Heart right ventricle (tissue), 16 donors: ENCODE measurements around the gene DIS3L2. TPM values are rescaled to one million over a fixed set of nuclear protein-coding genes. Genes with fewer than 3 reads are reported as not detected.

Experiments
- ATAC-seq, 8 donors: fragments of 200-7000 bp; cut with Tn5 transposase; one replicate each; pipeline ENCODE4 v1.9.1; 2020; ENCODE audit warnings: mild to moderate bottlenecking in 8 of 8, moderate library complexity in 8 of 8, moderate number of reproducible peaks in 1 of 8
- DNase-seq, 2 donors: peaks; one replicate each; pipeline ENCODE4 v3.0.0-alpha.2; 2020
- H3K27ac ChIP-seq, 10 donors: fragments of 200-600 bp; sonication (generic) in 2 of 10; one replicate each; pipeline versions ENCODE4 v1.5.0 to v1.8.0; 2020 to 2022; ENCODE audit warnings: mild to moderate bottlenecking in 3 of 10
- H3K27me3 ChIP-seq, 7 donors: fragments of 200-600 bp; one replicate each; pipeline ENCODE4 v1.8.0; 2021 to 2022; ENCODE audit warnings: mild to moderate bottlenecking in 2 of 7
- H3K36me3 ChIP-seq, 9 donors: fragments of 200-600 bp; sonication (generic) in 1 of 9; one replicate each; pipeline versions ENCODE4 v1.5.0 to v1.8.0; 2020 to 2022; ENCODE audit warnings: mild to moderate bottlenecking in 2 of 9
- H3K4me1 ChIP-seq, 9 donors: fragments of 200-600 bp; sonication (generic) in 1 of 9; one replicate each; pipeline versions ENCODE4 v1.5.0 to v1.8.0; 2020 to 2022; ENCODE audit warnings: mild to moderate bottlenecking in 4 of 9
- H3K4me3 ChIP-seq, 10 donors: fragments of 200-600 bp; sonication (generic) in 2 of 10; one replicate each; pipeline versions ENCODE4 v1.5.0 to v1.8.0; 2020 to 2022; ENCODE audit warnings: mild to moderate bottlenecking in 7 of 10, moderate library complexity in 2 of 10
- H3K9me3 ChIP-seq, 11 donors: fragments of 200-600 bp in 10 of 11; sonication (generic) in 2 of 11; one replicate each; pipeline versions ENCODE4 v1.5.0 to v1.8.0; 2013 to 2022; ENCODE audit warnings: mild to moderate bottlenecking in 2 of 11, control low read depth in 1 of 11, moderate library complexity in 1 of 11
- WGBS, 2 donors: extraction: QIAGEN DNeasy Blood & Tissue Kit; methylation state at CpG; one replicate each; pipeline ENCODE4 v1.1.7; 2013; ENCODE audit warnings: inconsistent platforms in 1 of 2; 5-methylcytosine and 5-hydroxymethylcytosine counted together
- intact Hi-C, 10 donors: fragments of 100-400 bp; cut with DNase I; formaldehyde crosslinking; loops; one replicate each; pipeline versions ENCODE4 v1.11.1 to v1.14.2; 2022
- polyA plus RNA-seq, 2 donors: library from polyadenylated mRNA; stranded (reverse); fragments of 200-250 nt; gene quantifications; one replicate each; pipeline ENCODE4 v1.2.3, GENCODE V29; 2013
- total RNA-seq, 10 donors: library from RNA; stranded (reverse); fragmentation: NEBNext Ultra II Directional in 3 of 10; extraction: Animal tissue kit (Norgen Biotek cat#: 25700) in 3 of 10; gene quantifications; one replicate each; pipeline versions ENCODE4 v1.2.1 to v1.2.4, GENCODE V29; 2021 to 2023
- TF ChIP-seq, protein P1 (sequence below), 9 donors: fragments of 200-600 bp; sonication (generic) in 2 of 9; IDR thresholded peaks; one replicate each; pipeline versions ENCODE4 v1.5.0 to v1.8.0; 2021 to 2022; ENCODE audit warnings: antibody characterized with exemption in 9 of 9, mild to moderate bottlenecking in 5 of 9, moderate library complexity in 1 of 9
- donor health status: Arrhythmogenic right ventricular cardiomyopathy.
- donor health status: ischemic (EF 13 %, LVEDD 7.1; RV severe dilation, severe dysfunction).
- donor health status: healthy with polysubstance abuse.
- donor health status: DM: no; HTN: yes; CAD: no.
- donor health status: DM: no; HTN: no; CAD: no.
- donor health status: ischemic (EF 25% LVEDD 6.9; RV normal size, moderate dysfunction).
- donor health status: ischemic (EF 25% LVEDD 5.7; RV mildly dilated, moderate dysfunction).
- donor health status: healthy.
- donor health status: DM: yes; HTN: yes; CAD: no.
- donor health status: Ischemic cardiomyopathy.
- donor health status: ischemic (EF 35%, LVEDD 5.7; RV mildly dilated, moderate dysfunction).
- donor health status: nonischemic (EF 11% LVEDD 7.7; RV severe dilation, severe dysfunction).
- donor health status: DM: yes; HTN: yes; CAD: no.
- donor health status: PGD.
- donor health status: ischemic (EF 29% LVEDD 5.4; RV normal size, mild dysfunction).
- donor health status: nonischemic (EF 23%, LVEDD 6.1; RV moderate dilation, normal function).

DIS3L2 gene
- total and polyA plus RNA-seq, 12 donors: 9.5 to 24.5 (median 18.5) TPM

DNA sequence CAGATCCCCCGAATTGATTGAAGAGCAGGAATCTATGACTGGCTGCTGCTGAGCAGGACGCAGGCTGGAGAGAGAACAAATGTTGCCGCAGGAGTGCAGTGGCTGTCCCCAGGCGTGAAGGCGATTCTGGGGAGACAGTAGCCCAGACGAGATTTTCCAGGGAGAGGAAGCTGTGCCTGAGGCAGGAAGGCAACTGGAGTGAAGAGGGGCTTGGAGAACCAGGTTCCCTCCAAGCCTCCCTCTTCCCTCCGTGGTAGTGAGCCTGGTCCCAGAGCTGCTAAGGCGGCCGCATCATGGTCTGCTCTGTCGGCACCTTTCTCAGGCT lies 34.0 kb upstream of the DIS3L2 start:
- WGBS, 2 donors: 53 to 56% methylated on average over 10 of the region's 10 CpGs
- Histone ChIP-seq H3K9me3 (no peaks in the 10 kb centered on the region), H3K4me1 (peaks cover 8 to 40% (median 27%) of the 10 kb centered on the region in 9 donors), H3K27me3 (peaks cover 14 to 81% (median 76%) of the 10 kb centered on the region in 7 donors), H3K4me3 (no peak overlapping the region), H3K36me3 (no peaks in the 10 kb centered on the region), H3K27ac (no peak overlapping the region)
- intact Hi-C loops: loop anchor here in 9 of 10 donors (2.0 to 10.0 kb wide), 6 partner anchors 210 to 510 kb away; no protein-coding TSS in a partner anchor
- DNase-seq (no peak), ATAC-seq (no peak)
- TF ChIP-seq, protein P1, sequence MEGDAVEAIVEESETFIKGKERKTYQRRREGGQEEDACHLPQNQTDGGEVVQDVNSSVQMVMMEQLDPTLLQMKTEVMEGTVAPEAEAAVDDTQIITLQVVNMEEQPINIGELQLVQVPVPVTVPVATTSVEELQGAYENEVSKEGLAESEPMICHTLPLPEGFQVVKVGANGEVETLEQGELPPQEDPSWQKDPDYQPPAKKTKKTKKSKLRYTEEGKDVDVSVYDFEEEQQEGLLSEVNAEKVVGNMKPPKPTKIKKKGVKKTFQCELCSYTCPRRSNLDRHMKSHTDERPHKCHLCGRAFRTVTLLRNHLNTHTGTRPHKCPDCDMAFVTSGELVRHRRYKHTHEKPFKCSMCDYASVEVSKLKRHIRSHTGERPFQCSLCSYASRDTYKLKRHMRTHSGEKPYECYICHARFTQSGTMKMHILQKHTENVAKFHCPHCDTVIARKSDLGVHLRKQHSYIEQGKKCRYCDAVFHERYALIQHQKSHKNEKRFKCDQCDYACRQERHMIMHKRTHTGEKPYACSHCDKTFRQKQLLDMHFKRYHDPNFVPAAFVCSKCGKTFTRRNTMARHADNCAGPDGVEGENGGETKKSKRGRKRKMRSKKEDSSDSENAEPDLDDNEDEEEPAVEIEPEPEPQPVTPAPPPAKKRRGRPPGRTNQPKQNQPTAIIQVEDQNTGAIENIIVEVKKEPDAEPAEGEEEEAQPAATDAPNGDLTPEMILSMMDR (IDR thresholded peaks at IDR 0.05): no peak

DNA sequence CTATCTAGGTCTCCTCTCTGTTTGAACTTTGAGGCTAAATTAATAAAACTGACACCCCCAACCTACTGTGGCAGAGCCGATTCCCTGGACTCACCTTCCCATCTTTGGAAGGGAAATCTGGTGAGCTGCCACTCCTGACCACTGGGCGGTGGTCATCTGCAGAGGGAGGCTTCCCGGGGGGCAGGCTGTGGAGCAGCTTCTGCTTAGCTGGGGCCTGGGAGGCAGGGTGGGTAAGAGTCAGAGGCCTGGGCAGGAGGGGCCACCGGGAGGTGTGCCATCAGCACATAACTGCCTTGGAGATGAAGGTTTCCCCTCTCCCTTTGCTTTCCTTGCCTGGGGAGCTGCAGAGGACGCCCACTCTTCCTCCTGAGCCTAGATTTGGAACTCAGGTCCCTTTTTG lies 33.0 kb upstream of the DIS3L2 start:
- ATAC-seq: no peak
- H3K27me3 ChIP-seq: peaks cover 14 to 71% (median 67%) of the 10 kb centered on the region in 7 donors
- WGBS, 2 donors: 70 to 75% methylated on average over 5 of the region's 5 CpGs

DNA sequence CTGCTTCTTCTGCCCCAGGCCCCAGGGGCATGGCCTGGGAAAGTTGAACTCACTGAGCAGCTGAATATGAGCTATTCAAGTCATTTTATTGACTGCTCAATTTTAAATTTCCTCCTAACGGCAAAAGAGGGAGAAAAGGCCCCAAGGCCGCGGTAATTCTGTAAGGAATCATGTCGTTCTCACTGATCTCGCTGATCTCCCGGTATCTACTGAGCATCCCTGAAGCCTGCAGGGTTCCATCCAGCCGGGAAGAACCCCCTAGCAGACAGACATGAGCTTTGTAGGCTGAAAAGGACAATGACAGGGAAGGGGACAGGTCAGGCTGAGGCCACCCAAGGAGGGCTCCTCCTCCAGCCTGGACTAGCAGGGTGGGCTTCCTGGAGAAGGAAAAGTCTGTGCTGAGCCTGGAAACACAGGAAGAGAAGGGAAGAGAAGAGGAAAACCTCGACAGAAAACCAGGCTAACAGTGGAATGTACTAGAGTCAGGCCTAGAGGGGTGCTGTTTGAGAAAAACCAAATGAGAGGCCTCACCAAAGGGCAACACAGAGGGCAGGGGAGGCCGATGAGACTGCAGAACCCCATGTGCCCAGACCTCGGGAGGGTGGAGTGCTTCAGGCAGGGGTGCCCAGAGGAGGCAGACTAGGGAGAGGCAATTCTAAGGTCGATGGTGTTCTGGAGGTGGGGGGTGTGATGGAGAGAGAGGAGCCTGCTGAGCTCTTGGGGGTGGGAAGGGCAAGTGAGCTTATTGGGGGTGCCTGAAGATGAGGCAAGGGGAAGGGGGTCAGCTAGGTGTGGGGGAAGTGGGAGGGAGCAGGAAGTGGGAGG lies 32.4 kb upstream of the DIS3L2 start:
- WGBS, 2 donors: 81 to 86% methylated on average over 11 of the region's 11 CpGs

More for the DNA sequence above, 33.0 kb upstream of the DIS3L2 start:
- Histone ChIP-seq H3K27ac (no peak overlapping the region), H3K36me3 (no peaks in the 10 kb centered on the region), H3K4me3 (no peak overlapping the region), H3K4me1 (peaks cover 8 to 48% (median 27%) of the 10 kb centered on the region in 9 donors), H3K9me3 (no peaks in the 10 kb centered on the region)
- no peak for DNase-seq
- TF ChIP-seq, protein P1 (IDR thresholded peaks at IDR 0.05): no peak
- intact Hi-C loops: loop anchor here in 8 of 10 donors (5.0 to 10.0 kb wide), 5 partner anchors 209 to 509 kb away; no protein-coding TSS in a partner anchor

DNA sequence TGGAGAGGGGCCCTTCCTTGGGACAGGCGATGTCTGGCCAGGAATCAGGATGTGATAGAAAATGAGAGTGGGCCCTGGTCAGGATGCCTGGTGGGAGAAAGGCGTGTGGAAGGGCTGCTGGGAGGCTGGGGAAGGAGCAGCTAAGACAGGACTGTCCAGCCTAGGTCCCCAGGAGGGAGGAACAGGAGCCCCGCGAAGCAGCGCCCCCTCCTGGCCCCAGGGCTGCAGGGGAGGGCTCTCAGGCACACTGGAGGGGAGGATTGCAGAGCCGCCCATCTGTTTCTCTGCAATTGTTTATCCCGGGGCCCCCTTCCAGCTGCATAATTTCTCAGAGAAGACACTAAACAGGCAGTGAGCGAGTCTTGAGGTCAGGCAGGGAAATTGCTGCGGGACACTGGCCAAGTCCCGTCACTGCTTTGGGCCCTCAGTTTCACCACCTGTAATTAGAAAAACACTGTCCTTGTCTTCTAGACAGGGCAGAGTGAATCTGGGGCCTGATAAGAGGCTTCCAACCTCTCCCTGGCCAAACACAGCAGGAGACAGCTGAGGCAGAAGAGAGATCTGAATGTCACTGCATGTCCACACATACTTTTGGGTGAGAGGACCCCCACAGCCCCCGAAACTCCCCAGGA lies 31.4 kb upstream of the DIS3L2 start:
- Histone ChIP-seq H3K4me3 (no peak overlapping the region), H3K9me3 (no peaks in the 10 kb centered on the region), H3K4me1 (peaks cover 8 to 58% (median 23%) of the 10 kb centered on the region in 9 donors), H3K27me3 (peaks cover 14 to 55% (median 51%) of the 10 kb centered on the region in 7 donors), H3K27ac (peak overlapping the region in 7 of 10 donors; percentile 9 to 63 (median 52)), H3K36me3 (no peaks in the 10 kb centered on the region)
- WGBS, 2 donors: 40 to 41% methylated on average over 11 of the region's 11 CpGs
- peak; percentile 70 to 73 for DNase-seq
- intact Hi-C loops: loop anchor here in 8 of 10 donors (5.0 to 10.0 kb wide), 5 partner anchors 207 to 507 kb away; no protein-coding TSS in a partner anchor
- TF ChIP-seq, protein P1 (IDR thresholded peaks at IDR 0.05): peak in 8 of 9 donors; percentile 7 to 54 (median 42)
- ATAC-seq: peak; percentile 5 to 42 (median 22)

More for the DNA sequence above, 32.4 kb upstream of the DIS3L2 start:
- no peak for DNase-seq
- no peak for ATAC-seq
- Histone ChIP-seq H3K27me3 (peaks cover 14 to 65% (median 60%) of the 10 kb centered on the region in 7 donors), H3K9me3 (no peaks in the 10 kb centered on the region), H3K4me1 (peaks cover 8 to 54% (median 27%) of the 10 kb centered on the region in 9 donors), H3K36me3 (no peaks in the 10 kb centered on the region), H3K4me3 (no peak overlapping the region), H3K27ac (peak overlapping the region in 5 of 10 donors; percentile 1 to 63 (median 40))
- TF ChIP-seq, protein P1 (IDR thresholded peaks at IDR 0.05): no peak
- intact Hi-C loops: loop anchor here in 8 of 10 donors (5.0 to 10.0 kb wide), 5 partner anchors 208 to 508 kb away; no protein-coding TSS in a partner anchor
